HG03342 (cell line): ENCODE data around the gene PRDM16.
"Not testable (repeated sequence)": the region's sequence is repeated elsewhere in the genome, so short reads cannot be mapped to it uniquely, and the experiment has no call there.

ENCODE experiments used
- ATAC-seq: cut with Tn5 transposase; IDR thresholded peaks from one replicate; pipeline ENCODE4 v1.9.1; 2021; ENCODE audit warnings: mild to moderate bottlenecking, moderate library complexity; ENCODE audit not compliant: unreplicated experiment

Gene PRDM16

GRCh38 chr1:3080053-3080955 lies 11.3 kb downstream of the PRDM16 start:
- no peak for ATAC-seq

GRCh38 chr1:3081171-3081683 lies 12.2 kb downstream of the PRDM16 start:
- ATAC-seq, result no peak

- no peak for ATAC-seq
Observed at GRCh38 chr1:3082051-3082450, 13.0 kb downstream of the PRDM16 start.

- ATAC-seq, result no peak
Observed at GRCh38 chr1:3082571-3083516, 13.8 kb downstream of the PRDM16 start.

GRCh38 chr1:3084154-3084553 lies 15.2 kb downstream of the PRDM16 start:
- ATAC-seq, result no peak

GRCh38 chr1:3084726-3085125 lies 15.7 kb downstream of the PRDM16 start:
- ATAC-seq, result no peak

- no peak for ATAC-seq
Observed at GRCh38 chr1:3085721-3086120, 16.7 kb downstream of the PRDM16 start.

- ATAC-seq, result no peak
Observed at GRCh38 chr1:3086272-3086974, 17.4 kb downstream of the PRDM16 start.

- no peak for ATAC-seq
Observed at GRCh38 chr1:3087049-3087448, 18.0 kb downstream of the PRDM16 start.

GRCh38 chr1:3087946-3088668 lies 19.1 kb downstream of the PRDM16 start:
- ATAC-seq, result not testable (repeated sequence)

GRCh38 chr1:3089490-3089889 lies 20.5 kb downstream of the PRDM16 start:
- no peak for ATAC-seq

- no peak for ATAC-seq
Observed at GRCh38 chr1:3091334-3091733, 22.3 kb downstream of the PRDM16 start.

GRCh38 chr1:3092530-3092929 lies 23.5 kb downstream of the PRDM16 start:
- no peak for ATAC-seq

GRCh38 chr1:3093898-3094626 lies 25.1 kb downstream of the PRDM16 start:
- ATAC-seq, result no peak

- no peak for ATAC-seq
Observed at GRCh38 chr1:3094863-3095780, 26.1 kb downstream of the PRDM16 start.

GRCh38 chr1:3096345-3096744 lies 27.3 kb downstream of the PRDM16 start:
- no peak for ATAC-seq

GRCh38 chr1:3097231-3097630 lies 28.2 kb downstream of the PRDM16 start:
- no peak for ATAC-seq

- no peak for ATAC-seq
Observed at GRCh38 chr1:3097861-3098260, 28.9 kb downstream of the PRDM16 start.
